ENCODE results near the gene ECE1.

Gene ECE1

DNA sequence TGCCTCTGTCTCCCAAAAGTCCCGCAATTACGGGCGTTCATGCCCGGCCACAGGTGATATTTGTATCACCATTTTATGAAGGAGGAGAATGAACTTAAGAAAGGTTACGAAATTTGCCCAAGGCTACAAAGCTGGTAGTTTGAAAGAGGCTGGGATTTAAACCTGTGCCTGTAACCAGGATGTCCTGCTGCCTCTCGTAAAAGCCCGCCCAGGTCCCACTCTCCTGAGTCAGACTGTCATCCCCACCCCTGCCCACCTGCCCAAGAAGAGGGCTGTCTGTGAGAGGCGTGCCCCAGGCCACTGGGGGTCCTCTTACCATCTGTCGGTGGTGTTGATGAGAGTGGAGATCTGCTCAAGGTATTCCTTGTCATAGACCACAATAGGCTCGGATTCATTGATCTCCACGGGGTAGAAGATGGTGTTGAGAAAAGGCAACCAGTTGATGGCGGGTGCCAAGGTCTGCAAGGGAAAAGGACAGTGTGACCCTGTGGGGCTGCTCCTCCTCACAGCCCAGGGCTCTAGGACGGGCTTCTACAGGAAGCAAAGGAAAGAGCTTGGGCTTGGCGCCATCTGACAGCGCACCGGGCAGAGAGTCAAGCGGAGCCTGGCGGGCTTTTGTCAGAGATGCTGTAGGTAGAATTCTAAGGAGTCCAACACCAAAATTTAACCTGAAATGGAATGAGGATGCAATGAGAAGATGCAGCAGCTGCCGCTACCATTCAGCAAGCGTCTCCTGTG lies 43.2 kb downstream of the ECE1 start:
- Histone ChIP-seq H3K9ac (ENCODE audit: low read depth, low read length, poor library complexity, severe bottlenecking) (no peak overlapping the region), H2AFZ (ENCODE audit: low read length) (no peak overlapping the region), H3K4me3 (ENCODE audit: low read length, poor library complexity, severe bottlenecking) (no peak overlapping the region), H3K79me2 (ENCODE audit: insufficient read depth, low read length) (no peaks in the 10 kb centered on the region), H3F3A (ENCODE audit: low read depth) (no peaks in the 10 kb centered on the region), H3K9me2 (replicated peaks; ENCODE audit: low read depth, low read length) (no peaks in the 10 kb centered on the region), H3K4me2 (ENCODE audit: low read depth, low read length, poor library complexity, severe bottlenecking) (no peak overlapping the region), H3K27me3 (ENCODE audit: insufficient read depth, low read length, poor library complexity, severe bottlenecking) (no peaks in the 10 kb centered on the region), H3K9me3 (ENCODE audit: insufficient read depth, low read depth, low read length) (no peaks in the 10 kb centered on the region), H4K20me1 (ENCODE audit: insufficient read depth, low read length, poor library complexity, severe bottlenecking) (no peaks in the 10 kb centered on the region), H3K36me3 (ENCODE audit: insufficient read depth, low read length) (0 out of 2 replicates have a peak, but pooled peaks cover 7% of the 10 kb centered on the region), H3K4me1 (ENCODE audit: insufficient read depth, low read length, poor library complexity, severe bottlenecking) (no peaks in the 10 kb centered on the region)
- TF ChIP-seq, protein P1, sequence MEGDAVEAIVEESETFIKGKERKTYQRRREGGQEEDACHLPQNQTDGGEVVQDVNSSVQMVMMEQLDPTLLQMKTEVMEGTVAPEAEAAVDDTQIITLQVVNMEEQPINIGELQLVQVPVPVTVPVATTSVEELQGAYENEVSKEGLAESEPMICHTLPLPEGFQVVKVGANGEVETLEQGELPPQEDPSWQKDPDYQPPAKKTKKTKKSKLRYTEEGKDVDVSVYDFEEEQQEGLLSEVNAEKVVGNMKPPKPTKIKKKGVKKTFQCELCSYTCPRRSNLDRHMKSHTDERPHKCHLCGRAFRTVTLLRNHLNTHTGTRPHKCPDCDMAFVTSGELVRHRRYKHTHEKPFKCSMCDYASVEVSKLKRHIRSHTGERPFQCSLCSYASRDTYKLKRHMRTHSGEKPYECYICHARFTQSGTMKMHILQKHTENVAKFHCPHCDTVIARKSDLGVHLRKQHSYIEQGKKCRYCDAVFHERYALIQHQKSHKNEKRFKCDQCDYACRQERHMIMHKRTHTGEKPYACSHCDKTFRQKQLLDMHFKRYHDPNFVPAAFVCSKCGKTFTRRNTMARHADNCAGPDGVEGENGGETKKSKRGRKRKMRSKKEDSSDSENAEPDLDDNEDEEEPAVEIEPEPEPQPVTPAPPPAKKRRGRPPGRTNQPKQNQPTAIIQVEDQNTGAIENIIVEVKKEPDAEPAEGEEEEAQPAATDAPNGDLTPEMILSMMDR (conservative IDR thresholded peaks at IDR 0.05; ENCODE audit: low read length), result no peak
- TF ChIP-seq EZH2phosphoT487 (IDR thresholded peaks at IDR 0.05; ENCODE audit: borderline replicate concordance), result no peak

GRCh38 chr1:21245688-21246229 lies 44.5 kb downstream of the ECE1 start:
- Histone ChIP-seq H3F3A (ENCODE audit: low read depth) (no peaks in the 10 kb centered on the region), H3K79me2 (ENCODE audit: insufficient read depth, low read length) (no peaks in the 10 kb centered on the region), H3K36me3 (ENCODE audit: insufficient read depth, low read length) (0 out of 2 replicates have a peak, but pooled peaks cover 7% of the 10 kb centered on the region), H3K9me2 (replicated peaks; ENCODE audit: low read depth, low read length) (no peaks in the 10 kb centered on the region), H3K27me3 (ENCODE audit: insufficient read depth, low read length, poor library complexity, severe bottlenecking) (no peaks in the 10 kb centered on the region), H3K4me3 (ENCODE audit: low read length, poor library complexity, severe bottlenecking) (no peak overlapping the region), H3K9ac (ENCODE audit: low read depth, low read length, poor library complexity, severe bottlenecking) (no peak overlapping the region), H2AFZ (ENCODE audit: low read length) (no peak overlapping the region), H4K20me1 (ENCODE audit: insufficient read depth, low read length, poor library complexity, severe bottlenecking) (no peaks in the 10 kb centered on the region), H3K4me2 (ENCODE audit: low read depth, low read length, poor library complexity, severe bottlenecking) (no peak overlapping the region), H3K9me3 (ENCODE audit: insufficient read depth, low read depth, low read length) (no peaks in the 10 kb centered on the region), H3K4me1 (ENCODE audit: insufficient read depth, low read length, poor library complexity, severe bottlenecking) (no peaks in the 10 kb centered on the region)
- TF ChIP-seq EZH2phosphoT487 (IDR thresholded peaks at IDR 0.05; ENCODE audit: borderline replicate concordance), result no peak
- TF ChIP-seq, protein P1 (conservative IDR thresholded peaks at IDR 0.05; ENCODE audit: low read length), result no peak

DNA sequence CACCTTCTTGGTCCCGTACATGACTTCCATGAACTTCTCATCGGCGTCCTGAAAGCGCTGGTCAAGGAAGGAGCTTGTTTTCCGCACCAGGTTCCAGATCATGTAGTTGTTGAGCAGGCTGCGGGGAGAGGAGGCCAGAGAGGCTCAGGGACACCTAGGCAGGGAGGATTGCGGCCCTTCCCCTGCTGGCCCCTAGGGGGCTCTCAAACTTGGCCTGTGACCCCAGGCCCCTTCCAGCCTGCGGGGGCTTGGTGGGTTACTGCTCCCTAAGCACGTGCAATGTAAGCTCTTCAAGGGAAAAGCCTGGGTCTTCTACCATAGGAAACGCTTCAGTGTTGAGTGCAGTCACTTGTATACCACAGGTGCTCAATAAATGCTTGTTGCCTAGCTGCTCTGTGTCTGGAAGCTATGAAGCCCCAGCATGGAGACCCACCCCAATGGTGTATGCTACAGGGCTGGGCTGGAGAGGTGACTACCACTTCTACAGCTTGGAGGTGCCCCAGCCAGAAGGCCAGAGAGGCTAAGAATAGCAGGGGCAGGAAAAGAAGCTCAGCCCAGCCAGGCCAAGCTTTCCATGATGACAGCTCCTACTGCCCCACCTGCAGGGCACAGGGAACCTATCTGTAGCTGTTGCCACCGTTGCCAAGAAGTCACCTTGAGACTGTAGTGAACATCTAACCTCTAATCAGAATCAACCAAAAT lies 45.1 kb downstream of the ECE1 start:
- Histone ChIP-seq H3K9me2 (replicated peaks; ENCODE audit: low read depth, low read length) (no peaks in the 10 kb centered on the region), H3K79me2 (ENCODE audit: insufficient read depth, low read length) (no peaks in the 10 kb centered on the region), H3K4me1 (ENCODE audit: insufficient read depth, low read length, poor library complexity, severe bottlenecking) (no peaks in the 10 kb centered on the region), H2AFZ (ENCODE audit: low read length) (no peak overlapping the region), H4K20me1 (ENCODE audit: insufficient read depth, low read length, poor library complexity, severe bottlenecking) (no peaks in the 10 kb centered on the region), H3K4me3 (ENCODE audit: low read length, poor library complexity, severe bottlenecking) (no peak overlapping the region), H3K4me2 (ENCODE audit: low read depth, low read length, poor library complexity, severe bottlenecking) (no peak overlapping the region), H3K9ac (ENCODE audit: low read depth, low read length, poor library complexity, severe bottlenecking) (no peak overlapping the region), H3K9me3 (ENCODE audit: insufficient read depth, low read depth, low read length) (no peaks in the 10 kb centered on the region), H3K36me3 (ENCODE audit: insufficient read depth, low read length) (0 out of 2 replicates have a peak, but pooled peaks cover 7% of the 10 kb centered on the region), H3K27me3 (ENCODE audit: insufficient read depth, low read length, poor library complexity, severe bottlenecking) (no peaks in the 10 kb centered on the region), H3F3A (ENCODE audit: low read depth) (no peaks in the 10 kb centered on the region)
- TF ChIP-seq, protein P1 (conservative IDR thresholded peaks at IDR 0.05; ENCODE audit: low read length), result peak; percentile 62
- TF ChIP-seq EZH2phosphoT487 (IDR thresholded peaks at IDR 0.05; ENCODE audit: borderline replicate concordance), result no peak
